NCI-H748 treated with DMSO at 0.1 percent for 48 hours (cell line): ENCODE data around the gene STK25.
"Not testable (repeated sequence)": the region's sequence is repeated elsewhere in the genome, so short reads cannot be mapped to it uniquely, and the experiment has no call there.

Experiments used
- DNase-seq: peaks from one replicate; lab custom pipeline; 2025; lab: John Stamatoyannopoulos, UW

The STK25 gene

DNA sequence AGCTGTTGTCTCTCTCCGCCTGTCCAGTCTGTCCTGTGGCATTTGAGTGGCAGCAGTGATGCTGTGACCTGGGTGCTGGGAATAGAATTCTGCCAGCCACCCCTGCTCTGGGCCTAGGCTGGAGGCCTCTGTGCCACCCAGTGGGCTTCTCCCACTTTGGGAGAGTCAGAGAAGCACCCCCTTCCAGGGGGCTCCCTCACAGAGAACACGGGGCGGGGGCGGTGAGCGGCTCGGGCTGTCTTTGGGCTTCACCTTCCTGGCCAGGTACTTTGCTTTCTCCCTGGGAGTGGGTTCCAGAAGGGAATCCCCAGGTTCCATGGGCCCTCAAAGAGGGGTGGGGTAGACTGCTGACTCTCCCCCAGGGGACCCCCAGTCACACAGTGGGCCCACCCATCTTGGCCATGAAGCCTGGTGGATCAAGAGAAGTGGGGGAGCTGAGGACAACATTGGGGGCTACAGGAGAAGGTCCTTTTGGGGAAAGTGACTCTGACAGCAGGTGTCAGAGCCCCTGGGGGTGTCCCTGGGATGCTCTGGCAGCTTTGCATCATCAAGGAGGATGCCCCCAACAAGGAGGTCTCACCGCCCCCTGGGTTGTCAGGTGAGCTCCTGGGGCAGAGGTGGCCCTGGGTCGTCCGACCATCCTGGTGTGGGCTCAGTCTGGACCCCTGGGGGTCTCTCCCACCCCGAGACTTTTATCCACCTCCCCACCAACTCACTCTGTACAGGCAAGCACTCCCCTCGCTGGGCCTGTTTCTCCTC lies 31.4 kb upstream of the STK25 start:
- no peak for DNase-seq

DNA sequence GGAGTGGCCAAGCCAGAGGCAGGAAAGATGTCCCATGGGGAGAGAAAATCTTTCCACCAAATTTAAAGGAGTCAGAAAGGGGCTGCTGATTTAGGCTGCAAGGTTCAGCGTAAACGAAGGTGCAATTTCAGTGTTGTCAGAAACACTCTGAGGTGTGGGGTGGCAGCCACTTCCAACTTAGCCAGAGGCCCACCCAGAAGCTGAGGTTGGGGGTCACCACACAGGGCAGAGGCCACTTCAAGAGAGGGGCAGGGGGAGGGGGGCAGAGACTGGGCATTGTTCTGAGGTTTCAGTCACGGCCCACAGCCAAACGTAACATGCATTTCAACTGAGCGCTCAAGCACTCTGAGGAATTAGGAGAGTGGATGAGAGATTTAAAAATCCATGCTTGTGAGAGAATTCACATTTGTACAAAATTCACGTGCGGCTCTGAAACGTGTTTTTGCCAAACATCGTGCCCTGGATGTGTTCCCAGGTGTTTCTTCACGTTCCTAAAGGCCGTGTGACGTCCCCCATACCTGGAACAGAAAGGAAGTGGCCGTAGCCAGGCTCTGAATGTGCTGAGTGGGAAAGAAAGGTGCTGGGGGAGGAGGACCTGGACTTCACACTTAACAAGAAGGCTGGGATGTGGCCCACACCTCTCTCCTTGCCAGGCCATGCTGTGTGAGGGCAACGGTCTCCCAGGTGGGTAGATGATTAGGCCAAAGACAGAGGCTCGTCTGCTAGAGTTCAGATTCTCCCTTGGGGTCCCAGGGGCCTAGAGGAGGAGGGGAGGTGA lies 30.6 kb upstream of the STK25 start:
- DNase-seq, result no peak

DNA sequence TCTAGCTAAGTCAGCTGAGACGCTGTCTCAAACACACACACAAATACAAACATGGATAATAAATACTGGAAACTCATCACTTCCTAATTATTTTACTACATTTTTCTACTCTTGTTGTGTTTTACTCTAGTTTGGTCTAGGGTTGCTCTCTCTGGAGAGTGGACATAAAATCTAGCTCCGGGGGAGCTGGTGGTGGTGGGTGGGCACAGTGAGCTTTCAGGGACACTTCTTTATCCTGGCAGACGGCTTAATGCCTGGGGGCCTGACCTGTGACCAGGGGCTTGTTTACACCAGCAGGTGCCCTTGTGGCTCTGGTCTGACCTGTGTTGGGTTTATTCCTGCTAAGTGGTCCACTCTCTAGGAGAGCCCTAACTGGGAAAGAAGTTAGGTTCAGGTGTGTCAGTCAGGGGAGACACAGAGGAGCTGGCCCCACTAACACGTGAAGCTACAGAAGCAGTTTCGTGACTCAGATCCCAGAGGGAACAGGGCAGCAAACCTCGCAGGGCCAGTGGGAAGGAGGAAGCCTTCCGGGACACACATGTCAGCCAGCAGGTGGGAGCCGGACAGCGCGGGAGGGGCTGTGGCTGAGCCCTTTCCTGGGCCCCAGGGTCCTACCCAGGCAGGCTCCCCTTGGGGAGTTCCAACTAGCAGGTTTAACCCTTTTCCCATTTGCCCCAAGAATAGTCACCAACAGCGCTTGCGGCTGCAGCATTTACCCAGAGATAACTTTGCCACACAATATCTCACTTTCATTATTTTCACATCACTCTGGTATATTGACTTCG lies 27.7 kb upstream of the STK25 start:
- DNase-seq, result no peak

DNA sequence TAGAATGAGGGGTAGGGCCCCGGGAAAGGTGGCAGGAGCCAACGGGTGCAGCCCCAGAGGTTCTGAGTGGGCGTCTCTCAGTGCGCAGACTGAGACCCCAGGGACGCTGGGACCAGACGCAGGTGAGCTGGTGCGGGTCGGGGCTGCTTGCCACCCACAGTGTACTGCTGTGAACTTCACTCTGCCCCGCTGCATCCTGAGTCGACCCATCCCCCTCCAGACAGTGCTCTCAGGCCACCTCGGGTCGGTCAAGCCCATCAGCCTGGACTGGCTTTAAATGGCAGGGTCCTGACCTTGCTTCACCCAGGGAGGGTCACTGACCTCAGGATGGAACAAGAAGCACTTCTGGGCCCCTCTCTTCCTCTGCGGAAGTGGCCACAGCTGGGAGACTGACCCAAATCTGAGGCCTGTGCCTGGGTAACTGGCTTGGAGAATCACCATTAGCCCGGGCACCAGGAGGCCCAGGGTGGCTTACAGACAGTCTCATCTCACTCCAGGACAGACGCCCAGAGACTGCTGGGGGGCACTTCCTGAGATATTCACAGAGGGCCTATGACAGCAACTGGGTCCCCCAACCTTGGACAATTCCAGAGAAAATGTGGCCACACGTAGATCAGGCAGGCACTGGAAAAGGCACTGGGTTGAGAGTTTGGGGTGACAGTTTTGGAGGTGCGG lies 26.5 kb upstream of the STK25 start:
- no peak for DNase-seq

DNA sequence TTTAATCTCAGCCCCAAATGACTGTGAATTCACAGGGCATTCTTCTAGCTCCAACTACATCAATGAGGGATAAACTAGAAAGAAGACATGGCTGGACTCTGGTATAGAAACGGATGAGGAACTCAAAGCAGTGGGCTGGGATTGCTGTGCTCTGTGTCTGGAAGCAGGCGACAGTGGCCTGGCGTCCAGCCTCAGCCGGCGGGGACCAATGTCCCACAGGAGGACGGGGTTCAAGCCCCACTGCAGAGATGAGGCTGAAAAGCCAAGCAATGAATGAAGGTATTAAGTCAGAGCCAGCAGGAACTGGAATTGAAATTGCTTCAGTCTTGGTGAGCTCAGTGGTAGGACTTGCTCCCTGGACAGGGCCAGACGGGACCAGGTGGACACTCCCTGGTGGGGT lies 25.9 kb upstream of the STK25 start:
- DNase-seq, result no peak

DNA sequence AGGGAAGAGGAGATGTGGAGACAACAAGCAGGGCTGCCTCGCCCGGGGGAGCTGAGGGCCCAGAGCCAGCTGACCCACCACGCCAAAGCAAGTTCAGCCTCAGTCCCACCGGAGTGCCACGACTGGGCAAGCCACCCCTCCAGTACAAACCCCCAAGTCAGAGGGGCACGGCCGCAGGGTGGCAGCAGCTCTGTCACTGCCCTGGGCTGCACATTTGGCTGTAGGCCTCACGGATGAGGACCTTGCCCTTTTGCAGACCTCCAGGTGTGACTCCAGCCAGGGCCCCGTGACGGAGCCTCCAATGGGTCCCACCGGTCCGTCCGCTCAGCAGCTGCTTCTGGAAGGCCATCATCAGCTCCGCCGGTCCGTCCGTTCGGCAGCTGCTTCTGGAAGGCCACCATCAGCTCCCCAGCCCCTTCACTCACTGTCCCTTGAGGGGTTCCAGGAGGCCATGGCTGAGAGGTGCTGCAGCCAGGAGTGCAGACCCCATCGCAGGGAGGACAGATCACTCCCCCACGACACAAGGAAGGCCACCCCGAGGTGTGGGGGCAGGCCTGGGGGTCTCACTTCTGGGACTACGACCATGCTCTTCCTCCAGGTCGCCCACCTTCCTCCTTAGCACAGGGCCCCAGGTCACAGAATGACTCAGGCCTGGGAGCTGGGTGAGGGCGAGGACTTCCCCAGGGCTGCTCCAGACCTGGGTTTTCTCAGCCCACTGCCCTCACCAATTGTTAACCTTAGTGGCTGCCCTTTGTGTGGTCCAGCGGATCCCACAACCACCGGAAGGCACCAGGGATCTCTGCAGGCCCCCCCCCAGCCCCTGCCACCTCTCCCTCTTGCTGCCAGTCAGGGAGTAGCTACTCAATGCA lies 24.6 kb upstream of the STK25 start:
- no peak for DNase-seq

DNA sequence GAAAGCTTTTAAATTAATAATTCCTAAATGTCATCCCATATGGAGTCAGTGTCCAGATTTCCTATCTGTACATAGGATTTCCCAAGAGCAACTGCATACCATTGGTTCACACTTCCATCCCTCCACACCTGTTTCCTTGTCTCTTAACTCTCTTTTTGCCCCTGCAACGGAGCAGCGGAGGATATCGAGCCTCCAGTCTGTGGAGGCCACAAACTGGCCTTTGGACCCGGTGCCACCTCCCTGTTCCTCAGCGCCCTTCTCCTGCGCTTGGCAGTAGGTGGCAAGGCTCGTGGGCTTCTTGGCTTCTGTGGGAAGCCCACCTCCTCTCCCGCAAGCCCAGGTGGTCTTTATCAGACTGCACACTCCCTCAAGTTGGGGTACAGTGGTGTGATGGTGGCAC lies 23.8 kb upstream of the STK25 start:
- no peak for DNase-seq

DNA sequence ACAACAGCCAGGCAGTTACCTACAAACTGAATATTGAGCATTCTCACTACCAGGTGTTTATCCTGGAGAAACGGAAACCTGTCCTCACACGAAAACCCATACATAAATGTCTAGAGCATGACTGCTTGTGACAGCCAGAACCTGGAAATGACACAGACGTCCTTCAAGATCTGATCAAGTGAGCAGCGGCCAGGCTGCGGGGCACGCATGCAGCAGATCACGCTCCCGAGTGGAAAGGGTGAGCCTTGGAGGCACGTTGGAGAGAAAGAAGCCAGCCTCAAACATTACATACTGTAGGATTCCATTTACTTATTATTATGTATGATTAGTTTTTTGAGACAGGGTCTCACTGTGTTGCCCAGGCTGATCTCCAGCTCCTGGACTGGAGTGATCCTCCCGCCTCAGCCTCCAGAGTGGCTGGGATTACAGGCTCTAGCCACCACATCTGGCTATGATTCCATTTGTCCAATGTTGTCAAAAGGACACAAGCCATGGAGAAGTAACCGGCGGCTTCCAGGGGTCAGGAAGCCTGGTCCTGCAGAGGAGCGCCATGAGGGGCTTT lies 22.9 kb upstream of the STK25 start:
- DNase-seq, result no peak

DNA sequence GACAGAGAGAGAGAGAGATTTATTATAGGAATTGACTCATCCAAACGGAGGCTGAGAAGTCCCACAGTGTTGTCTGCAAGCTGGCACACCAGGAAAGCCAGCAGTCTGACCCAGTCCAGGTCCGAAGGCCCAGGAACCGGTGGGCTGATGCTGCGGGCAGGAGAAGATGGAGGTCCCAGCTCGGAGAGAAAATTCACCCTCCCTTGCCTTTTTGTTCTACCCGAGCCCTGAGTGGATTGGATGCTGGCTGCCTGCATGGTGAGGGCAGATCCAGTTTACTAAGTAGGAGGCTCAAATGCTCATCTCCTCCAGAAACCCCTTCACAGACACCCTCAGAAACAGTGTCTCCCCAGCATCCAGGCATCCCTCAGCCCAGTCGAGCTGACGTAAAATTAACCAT lies 22.2 kb upstream of the STK25 start:
- DNase-seq, result no peak

DNA sequence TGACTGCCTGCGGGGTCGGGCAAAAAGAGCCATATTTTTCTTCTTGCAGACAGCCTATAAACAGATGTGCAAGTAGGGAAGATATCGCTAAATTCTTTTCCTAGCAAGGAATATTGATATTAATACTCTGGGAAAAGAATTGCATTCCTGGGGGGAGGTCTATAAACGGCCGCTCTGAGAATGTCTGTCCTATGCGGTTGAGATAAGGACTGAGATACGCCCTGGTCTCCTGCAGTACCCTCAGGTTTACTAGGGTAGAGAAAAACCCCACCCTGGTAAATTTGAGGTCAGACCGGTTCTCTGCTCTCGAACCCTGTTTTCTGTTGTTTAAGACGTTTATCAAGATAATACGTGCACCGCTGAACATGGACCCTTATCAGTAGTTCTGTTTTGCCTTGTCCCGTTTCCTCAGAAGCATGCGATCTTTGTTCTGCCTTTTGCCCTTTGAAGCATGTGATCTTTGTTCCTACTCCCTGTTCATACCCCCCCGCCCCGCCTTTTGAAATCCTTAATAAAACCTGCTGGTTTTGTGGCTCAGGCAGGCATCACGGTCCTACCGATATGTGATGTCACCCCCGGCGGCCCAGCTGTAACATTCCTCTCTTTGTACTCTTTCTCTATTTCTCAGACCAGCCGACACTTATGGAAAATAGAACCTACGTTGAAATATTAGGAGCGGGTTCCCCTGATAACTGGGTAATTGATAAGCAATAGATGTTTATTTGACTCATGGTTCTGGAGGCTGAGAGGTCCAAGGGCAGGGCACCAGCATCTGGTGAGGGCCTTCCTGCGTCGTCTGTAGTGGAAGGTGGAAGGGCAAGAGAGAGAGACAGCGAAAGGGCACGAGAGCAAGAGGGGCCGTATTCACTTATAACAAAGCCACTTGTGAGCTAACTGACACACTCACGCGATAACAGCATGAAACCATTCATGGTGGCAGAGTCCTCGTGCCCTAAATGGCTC lies 17.7 kb upstream of the STK25 start:
- not testable (repeated sequence) for DNase-seq

DNA sequence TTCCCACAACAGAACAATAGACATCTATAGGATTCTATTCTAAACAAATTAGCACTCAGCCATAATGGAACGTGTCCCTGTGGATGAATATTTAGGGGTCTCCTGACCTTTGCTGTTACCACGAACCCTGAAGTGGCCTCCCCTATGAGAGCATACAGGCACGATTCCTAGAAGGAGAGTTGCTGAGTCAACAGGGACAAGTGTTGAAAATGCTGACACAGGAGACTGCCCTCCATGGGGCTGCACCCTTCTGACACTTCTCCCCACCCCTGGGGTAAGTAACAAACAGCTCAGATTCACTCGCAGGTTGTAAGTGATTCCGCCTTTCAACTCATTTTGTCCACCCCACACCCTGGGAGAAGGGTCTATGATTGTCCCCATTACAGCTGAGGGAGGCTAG lies 14.1 kb upstream of the STK25 start:
- DNase-seq, result no peak

DNA sequence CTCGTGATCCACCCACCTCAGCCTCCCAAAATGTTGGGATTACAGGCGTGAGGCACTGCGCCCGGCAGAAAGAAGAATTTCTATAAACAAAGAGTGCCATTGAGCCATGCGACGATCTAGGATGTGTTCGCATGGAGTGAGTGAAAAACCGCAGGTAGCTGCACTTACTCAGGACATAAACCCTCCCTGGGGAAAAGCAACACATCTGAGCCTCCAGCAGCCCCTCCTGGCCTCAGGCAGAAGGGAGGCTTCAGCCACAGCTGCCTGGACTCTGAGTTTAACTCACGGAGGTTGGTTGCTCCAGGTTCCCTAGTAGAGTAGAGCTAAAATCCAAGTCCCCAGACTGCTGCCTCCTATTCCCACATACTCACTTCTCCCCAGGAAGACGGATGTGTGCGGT lies 11.3 kb upstream of the STK25 start:
- no peak for DNase-seq

DNA sequence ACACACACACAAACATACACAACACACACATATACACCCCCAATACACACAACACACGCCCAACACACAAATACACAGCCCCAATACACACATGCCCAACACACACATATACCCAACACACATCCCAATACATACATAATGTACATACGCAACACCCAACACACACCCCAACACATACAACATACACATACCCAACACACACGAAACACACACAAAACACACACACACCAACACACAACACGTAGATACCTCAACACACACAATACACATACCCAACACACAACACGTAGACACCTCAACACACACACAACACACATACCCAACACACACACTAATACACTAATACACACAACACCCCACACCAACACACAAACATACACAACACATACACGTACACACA lies 8.9 kb upstream of the STK25 start:
- no peak for DNase-seq

DNA sequence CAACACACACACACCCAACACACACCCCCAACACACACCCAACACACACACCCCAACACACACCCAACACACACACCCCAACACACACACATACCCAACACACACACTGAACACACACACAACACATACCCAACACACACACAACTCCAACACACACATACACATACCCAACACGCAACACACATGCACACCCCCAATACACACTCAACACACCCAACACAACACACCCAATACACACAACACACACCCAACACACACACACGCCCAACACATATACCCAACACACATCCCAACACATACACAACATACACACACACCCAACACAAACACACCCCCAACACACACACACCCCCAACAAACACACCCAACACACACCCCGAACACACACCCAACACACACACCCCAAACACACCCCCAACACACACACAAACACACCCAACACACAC lies 8.2 kb upstream of the STK25 start:
- no peak for DNase-seq

DNA sequence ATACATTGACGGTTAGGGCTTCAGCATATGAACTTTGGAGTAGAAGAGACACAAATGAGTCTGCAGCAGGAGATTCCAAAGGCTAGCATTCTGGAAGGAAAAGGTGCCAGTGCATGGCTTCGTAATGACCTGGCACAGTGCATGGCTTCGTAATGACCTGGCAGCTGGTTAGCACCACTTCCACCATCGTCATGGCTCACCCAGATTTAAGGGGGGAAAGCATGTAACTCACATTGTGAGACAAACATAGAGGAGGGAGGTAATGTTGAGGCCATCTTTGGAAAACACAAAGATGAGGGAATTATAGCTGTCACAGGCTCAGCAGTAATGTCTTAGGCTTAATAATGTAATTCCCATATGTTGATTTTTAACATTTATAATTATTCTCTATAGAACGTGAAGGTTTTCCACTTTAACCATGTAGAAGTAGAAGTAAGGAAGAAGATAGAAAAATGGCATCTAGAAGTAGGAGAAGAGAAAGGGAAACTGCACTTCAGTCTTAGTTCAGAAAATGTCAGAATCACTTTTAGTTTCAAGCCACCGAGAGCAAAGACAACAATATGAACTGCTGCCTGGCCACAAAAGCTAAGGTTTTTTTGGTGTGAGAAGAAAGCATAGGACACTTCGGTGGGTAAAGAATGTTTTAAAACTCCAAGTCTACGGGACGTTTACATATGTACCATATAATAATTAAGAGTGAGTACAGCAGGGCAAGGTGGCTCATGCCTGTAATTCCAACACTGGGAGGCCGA lies 6.8 kb upstream of the STK25 start:
- no peak for DNase-seq

DNA sequence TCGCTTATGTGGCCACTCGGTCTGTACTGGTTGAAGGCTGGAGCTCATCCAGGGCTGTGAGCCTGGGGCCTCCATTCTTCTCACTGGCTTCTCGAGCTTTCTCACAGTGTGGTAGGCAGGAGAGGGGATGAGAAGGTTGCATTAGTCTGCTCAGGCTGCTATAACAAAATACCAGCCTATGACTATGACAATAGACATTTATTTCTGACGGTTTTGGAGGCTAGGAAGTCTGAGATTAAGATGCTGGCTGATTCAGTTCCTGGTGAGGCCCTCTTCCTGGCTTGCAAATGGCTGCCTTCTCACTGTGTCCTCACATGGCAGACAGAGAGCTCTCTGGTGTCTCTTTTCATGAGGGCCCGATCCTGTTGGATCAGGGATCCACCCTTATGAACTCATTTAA lies 6.2 kb upstream of the STK25 start:
- DNase-seq, result no peak

DNA sequence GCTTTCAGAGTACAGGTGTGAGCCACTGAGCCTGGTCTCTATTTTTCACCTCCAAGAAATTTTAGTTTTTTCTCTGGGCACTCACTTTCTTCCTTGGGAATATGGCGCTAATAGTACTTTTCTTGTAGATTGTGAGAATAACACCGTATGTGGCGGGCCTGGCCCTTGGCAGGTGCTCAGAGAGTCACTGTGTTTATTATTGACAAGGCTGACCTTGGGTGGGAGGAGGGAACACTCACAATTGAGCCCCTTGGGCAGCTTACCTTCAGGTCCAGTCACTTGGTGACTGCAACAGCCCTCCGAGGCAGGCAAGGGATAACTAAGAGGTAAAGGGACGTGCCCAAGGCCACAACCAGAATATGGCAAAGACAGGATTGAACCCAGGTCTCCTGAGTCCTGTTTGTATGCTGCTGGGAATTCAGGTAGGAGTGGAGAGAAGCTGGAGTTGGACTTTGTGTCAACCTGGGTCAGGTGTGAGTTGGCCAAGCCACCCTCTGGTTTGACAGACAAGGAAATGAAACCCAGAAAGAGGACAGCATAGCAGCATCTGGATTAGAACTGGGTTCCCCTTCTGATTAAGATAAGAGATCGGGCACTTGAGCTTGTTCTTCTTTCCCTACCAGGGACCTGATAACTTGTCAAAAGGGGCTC lies 2.8 kb upstream of the STK25 start:
- no peak for DNase-seq

DNA sequence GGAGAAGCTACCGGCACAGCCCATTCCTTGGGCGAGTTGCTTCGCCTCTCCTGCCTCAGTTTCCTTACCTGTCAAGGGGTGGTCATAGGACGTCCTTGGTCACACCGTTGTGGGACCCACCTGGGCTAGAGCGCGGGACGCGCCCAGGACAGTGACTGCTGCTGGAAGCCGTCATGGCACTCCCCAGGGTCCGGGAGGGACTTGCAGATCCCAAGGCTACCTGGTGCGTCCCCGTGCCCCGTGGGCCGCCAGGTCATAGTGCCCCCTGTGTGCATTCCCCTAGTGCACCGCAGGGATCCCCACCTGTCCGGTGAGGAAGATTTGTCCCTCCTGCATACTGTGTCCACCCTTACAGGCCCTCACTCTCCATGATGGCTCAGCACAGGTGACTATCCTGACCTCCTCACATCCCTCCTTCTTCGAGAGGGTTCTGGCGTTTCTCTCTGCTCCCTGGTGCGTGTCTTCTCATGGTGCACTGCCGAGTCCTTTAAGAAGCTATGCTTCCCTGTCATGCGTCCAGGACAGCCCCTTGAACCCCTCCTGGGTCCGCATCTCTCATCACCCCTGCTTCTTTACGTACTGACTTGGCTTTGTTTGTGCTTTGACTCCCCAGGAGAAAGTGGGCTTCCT lies 886 bp upstream of the STK25 start:
- no peak for DNase-seq
